Esophagus mucosa (tissue), 1 donor: Measurements from ENCODE around the gene GDPD5. TPM values are rescaled to one million over a fixed set of nuclear protein-coding genes. Genes with fewer than 3 reads are reported as not detected.
"Not testable (repeated sequence)": the region's sequence is repeated elsewhere in the genome, so short reads cannot be mapped to it uniquely, and the experiment has no call there.

Experiments used
- ATAC-seq: fragments of 200-7000 bp; cut with Tn5 transposase; one replicate; pipeline ENCODE4 v1.9.1; 2020
- total RNA-seq: library from RNA; stranded (reverse); gene quantifications from one replicate; pipeline ENCODE4 v1.2.4, GENCODE V29; 2023
- donor health status: DM: yes; HTN: yes; CAD: no.

Gene GDPD5
- total RNA-seq, 1 donor from 2014 or later: 1.0 TPM

- no peak for ATAC-seq
Observed at GRCh38 chr11:75428989-75429640, 96.6 kb downstream of the GDPD5 start.

GRCh38 chr11:75428281-75428724 lies 97.4 kb downstream of the GDPD5 start:
- peak; percentile 65 for ATAC-seq

GRCh38 chr11:75427181-75427580 lies 98.6 kb downstream of the GDPD5 start:
- no peak for ATAC-seq

- ATAC-seq: no peak
Observed at GRCh38 chr11:75426720-75427086, 99.0 kb downstream of the GDPD5 start.

- no peak for ATAC-seq
Observed at GRCh38 chr11:75425422-75425821, 100.3 kb downstream of the GDPD5 start.

- no peak for ATAC-seq
Observed at GRCh38 chr11:75424396-75424795, 101.3 kb downstream of the GDPD5 start.

- ATAC-seq: no peak
Observed at GRCh38 chr11:75423721-75424120, 102.0 kb downstream of the GDPD5 start.

- no peak for ATAC-seq
Observed at GRCh38 chr11:75422248-75423231, 103.2 kb downstream of the GDPD5 start.

- no peak for ATAC-seq
Observed at GRCh38 chr11:75421902-75422247, 103.9 kb downstream of the GDPD5 start.

- no peak for ATAC-seq
Observed at GRCh38 chr11:75421035-75421602, 104.6 kb downstream of the GDPD5 start.

- no peak for ATAC-seq
Observed at GRCh38 chr11:75420224-75421034, 105.3 kb downstream of the GDPD5 start.

GRCh38 chr11:75413864-75414263 lies 111.9 kb downstream of the GDPD5 start:
- no peak for ATAC-seq

- ATAC-seq: not testable (repeated sequence)
Observed at GRCh38 chr11:75413146-75413545, 112.6 kb downstream of the GDPD5 start.

GRCh38 chr11:75409971-75410370 lies 115.8 kb downstream of the GDPD5 start:
- ATAC-seq: not testable (repeated sequence)

- no peak for ATAC-seq
Observed at GRCh38 chr11:75408957-75409219, 116.9 kb downstream of the GDPD5 start.

GRCh38 chr11:75406338-75406777 lies 119.4 kb downstream of the GDPD5 start:
- ATAC-seq: peak; percentile 8

GRCh38 chr11:75403983-75404658 lies 121.6 kb downstream of the GDPD5 start:
- no peak for ATAC-seq

GRCh38 chr11:75403037-75403436 lies 122.7 kb downstream of the GDPD5 start:
- ATAC-seq: no peak

GRCh38 chr11:75402002-75402773 lies 123.6 kb downstream of the GDPD5 start:
- no peak for ATAC-seq

- ATAC-seq: peak; percentile 5
Observed at GRCh38 chr11:75400146-75400865, 125.4 kb downstream of the GDPD5 start.
